Upper lobe of right lung (tissue), 1 donor: Measurements from ENCODE around the gene ZNF28. TPM values are rescaled to one million over a fixed set of nuclear protein-coding genes. Genes with fewer than 3 reads are reported as not detected.
"Not testable (repeated sequence)": the region's sequence is repeated elsewhere in the genome, so short reads cannot be mapped to it uniquely, and the experiment has no call there.

Experiments used
- ATAC-seq: fragments of 200-7000 bp; cut with Tn5 transposase; one replicate; pipeline ENCODE4 v1.9.1; 2020; ENCODE audit warnings: mild to moderate bottlenecking, moderate library complexity
- DNase-seq: peaks from one replicate; pipeline ENCODE4 v3.0.0-alpha.2; 2020
- H3K27ac ChIP-seq: fragments of 200-600 bp; one replicate; pipeline ENCODE4 v1.8.0; 2022
- H3K27me3 ChIP-seq: fragments of 200-600 bp; one replicate; pipeline ENCODE4 v1.8.0; 2022; ENCODE audit warnings: mild to moderate bottlenecking
- H3K36me3 ChIP-seq: fragments of 200-600 bp; one replicate; pipeline ENCODE4 v1.8.0; 2022
- H3K4me1 ChIP-seq: fragments of 200-600 bp; one replicate; pipeline ENCODE4 v1.8.0; 2022
- H3K4me3 ChIP-seq: fragments of 200-600 bp; one replicate; pipeline ENCODE4 v1.8.0; 2022; ENCODE audit warnings: mild to moderate bottlenecking
- H3K9me3 ChIP-seq: fragments of 200-600 bp; one replicate; pipeline ENCODE4 v1.8.0; 2022
- intact Hi-C: fragments of 100-400 bp; cut with DNase I; formaldehyde crosslinking; loops from one replicate; pipeline ENCODE4 v1.11.0; 2022
- total RNA-seq: library from RNA; stranded (reverse); fragmentation: NEBNext Ultra II Directional; extraction: Animal tissue kit (Norgen Biotek cat#: 25700); gene quantifications from one replicate; pipeline ENCODE4 v1.2.1, GENCODE V29; 2021
- TF ChIP-seq, protein P1 (sequence below): fragments of 200-600 bp; IDR thresholded peaks from one replicate; pipeline ENCODE4 v1.8.0; 2022; ENCODE audit warnings: antibody characterized with exemption
- donor health status: DM: no; HTN: yes; CAD: no; lungs with severe emphysema.

Gene ZNF28
- total RNA-seq, 1 donor from 2014 or later = 18.6 TPM

DNA sequence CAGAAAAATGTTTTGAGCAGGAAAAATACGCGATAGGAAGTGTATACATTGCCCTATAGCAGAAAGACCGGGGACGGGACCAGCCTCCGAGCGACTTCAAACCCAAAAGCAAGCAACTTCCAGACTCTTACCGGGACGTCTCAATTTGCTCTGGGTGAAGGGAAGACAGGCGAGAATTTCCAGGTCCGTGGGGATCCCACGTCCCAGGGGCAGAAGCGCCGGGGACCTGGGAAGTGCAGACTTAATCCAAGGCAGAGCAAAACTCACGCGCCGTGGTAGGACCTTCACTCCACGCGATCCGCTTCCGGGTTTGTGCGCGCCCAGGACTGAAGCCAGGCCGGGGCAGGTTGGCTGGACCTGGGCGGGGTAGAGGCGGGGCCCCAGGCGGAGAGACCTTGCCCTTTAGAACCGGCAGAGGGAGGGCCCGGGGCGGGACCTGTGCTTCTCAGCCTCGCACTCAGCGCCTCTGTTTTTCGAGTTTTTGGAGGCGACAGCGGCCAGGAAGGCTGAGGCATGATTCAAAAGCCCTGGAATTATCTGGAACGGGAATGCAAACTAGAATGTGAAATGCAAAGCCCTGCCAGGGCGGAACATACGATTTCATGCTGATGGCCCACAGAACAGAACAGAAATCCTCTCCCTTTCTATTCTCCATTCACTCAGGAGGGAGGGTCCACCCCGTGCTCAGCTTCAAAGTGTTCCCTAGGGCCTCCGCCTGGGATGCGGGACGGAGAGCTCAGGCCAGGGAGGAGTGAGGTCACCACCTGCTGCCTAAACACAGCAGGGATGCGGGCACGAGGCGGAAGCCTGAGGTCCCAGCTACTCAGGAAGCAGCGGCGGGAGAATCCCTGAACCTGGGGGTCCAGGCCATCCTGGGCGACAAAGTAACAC is 34.7 kb downstream of the ZNF28 start, which contains the start of gene ZNF600:
TSS of gene ZNF600 (minus strand) at position 328 of the 891 bp plus-strand sequence. CDS start 7,903 bp downstream, outside the sequence.
- H3K4me1 ChIP-seq, H3K36me3 ChIP-seq, intact Hi-C loops, H3K9me3 ChIP-seq, H3K27me3 ChIP-seq: not testable (repeated sequence)
- DNase-seq (peak; percentile 95), ATAC-seq (peak; percentile 99)
- Histone ChIP-seq H3K27ac (peak within 1 kb of the TSS; percentile 82), H3K4me3 (peak within 1 kb of the TSS; percentile 71)
- TF ChIP-seq, protein P1, sequence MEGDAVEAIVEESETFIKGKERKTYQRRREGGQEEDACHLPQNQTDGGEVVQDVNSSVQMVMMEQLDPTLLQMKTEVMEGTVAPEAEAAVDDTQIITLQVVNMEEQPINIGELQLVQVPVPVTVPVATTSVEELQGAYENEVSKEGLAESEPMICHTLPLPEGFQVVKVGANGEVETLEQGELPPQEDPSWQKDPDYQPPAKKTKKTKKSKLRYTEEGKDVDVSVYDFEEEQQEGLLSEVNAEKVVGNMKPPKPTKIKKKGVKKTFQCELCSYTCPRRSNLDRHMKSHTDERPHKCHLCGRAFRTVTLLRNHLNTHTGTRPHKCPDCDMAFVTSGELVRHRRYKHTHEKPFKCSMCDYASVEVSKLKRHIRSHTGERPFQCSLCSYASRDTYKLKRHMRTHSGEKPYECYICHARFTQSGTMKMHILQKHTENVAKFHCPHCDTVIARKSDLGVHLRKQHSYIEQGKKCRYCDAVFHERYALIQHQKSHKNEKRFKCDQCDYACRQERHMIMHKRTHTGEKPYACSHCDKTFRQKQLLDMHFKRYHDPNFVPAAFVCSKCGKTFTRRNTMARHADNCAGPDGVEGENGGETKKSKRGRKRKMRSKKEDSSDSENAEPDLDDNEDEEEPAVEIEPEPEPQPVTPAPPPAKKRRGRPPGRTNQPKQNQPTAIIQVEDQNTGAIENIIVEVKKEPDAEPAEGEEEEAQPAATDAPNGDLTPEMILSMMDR = peak; percentile 23

DNA sequence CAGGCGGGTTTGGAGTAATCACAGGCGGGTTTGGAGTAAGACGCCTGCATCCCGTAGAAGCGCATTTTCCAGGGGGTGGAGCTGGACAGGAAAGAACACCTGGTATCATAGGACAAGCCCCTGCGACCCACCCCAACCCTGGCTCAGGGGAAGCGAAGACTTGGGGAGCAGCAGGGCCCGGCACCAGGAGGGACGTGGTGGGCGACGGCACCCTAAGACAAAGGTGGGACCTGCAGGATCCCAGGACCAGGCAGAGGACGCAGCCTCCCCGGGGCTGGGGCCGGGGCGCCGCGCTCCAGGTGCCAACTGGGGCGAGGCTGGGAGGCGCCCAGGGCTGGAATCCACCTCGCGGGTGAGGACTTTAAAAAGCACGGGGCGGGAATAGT is 35.4 kb downstream of the ZNF28 start:
- DNase-seq (peak; percentile 65), ATAC-seq (peak; percentile 52)

DNA sequence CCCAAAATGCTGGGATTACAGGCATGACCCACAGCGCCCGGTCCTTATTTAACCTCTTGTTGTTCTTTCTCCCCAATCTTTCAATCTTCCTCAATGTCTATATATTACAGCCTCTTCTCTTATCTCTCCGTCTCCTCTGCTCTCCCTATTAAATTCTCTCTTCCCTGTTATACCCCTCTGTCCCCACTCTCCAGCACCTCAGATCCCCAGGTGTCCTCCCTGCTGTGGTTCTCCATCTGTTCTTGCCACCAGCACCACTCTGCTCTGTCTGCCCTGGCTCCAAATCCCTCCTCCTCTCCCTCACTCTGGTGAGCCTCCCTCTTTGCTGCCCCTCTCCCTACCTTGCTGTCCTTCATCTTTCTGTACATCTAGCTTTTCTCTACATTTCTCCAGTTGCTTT is 35.9 kb downstream of the ZNF28 start:
- H3K27me3 ChIP-seq = no peaks in the 10 kb centered on the region
- TF ChIP-seq, protein P1 = no peak
- peak overlapping the region; percentile 71 for H3K4me3 ChIP-seq
- H3K36me3 ChIP-seq = peaks cover 6% of the 10 kb centered on the region
- intact Hi-C loops = no loop called here
- no peak overlapping the region for H3K27ac ChIP-seq
- no peak for ATAC-seq
- no peaks in the 10 kb centered on the region for H3K9me3 ChIP-seq
- peaks cover 4% of the 10 kb centered on the region for H3K4me1 ChIP-seq
- DNase-seq = peak; percentile 3

More for the DNA sequence above, 35.4 kb downstream of the ZNF28 start:
- TF ChIP-seq, protein P1 = no peak
- H3K9me3 ChIP-seq = no peaks in the 10 kb centered on the region
- intact Hi-C loops = no loop called here
- peaks cover 2% of the 10 kb centered on the region for H3K36me3 ChIP-seq
- H3K4me1 ChIP-seq = peaks cover 4% of the 10 kb centered on the region
- H3K27me3 ChIP-seq = no peaks in the 10 kb centered on the region
- H3K4me3 ChIP-seq = peak overlapping the region; percentile 71
- peak overlapping the region; percentile 82 for H3K27ac ChIP-seq

DNA sequence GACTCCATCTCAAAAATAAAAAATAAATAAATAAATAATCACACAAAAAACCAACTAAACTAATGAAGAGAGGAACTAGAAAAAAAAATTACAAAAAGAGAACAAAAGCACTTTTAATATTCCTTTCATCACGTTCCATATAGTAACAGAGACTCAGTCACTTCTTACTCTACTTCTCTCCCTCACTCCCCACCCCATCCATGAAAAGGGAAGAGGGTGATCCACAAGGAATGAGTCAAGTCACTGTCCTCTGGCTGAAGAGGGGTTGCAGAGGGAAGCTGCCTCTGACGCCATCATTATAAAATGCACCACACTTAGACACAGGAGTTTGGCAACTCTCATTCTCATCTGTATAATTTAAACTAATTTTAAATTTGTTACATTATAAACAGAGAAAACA is 38.6 kb downstream of the ZNF28 start:
- H3K9me3 ChIP-seq, intact Hi-C loops, H3K27me3 ChIP-seq, ATAC-seq, DNase-seq, H3K27ac ChIP-seq, H3K4me3 ChIP-seq, H3K4me1 ChIP-seq: not testable (repeated sequence)
- H3K36me3 ChIP-seq = peaks cover 12% of the 10 kb centered on the region

DNA sequence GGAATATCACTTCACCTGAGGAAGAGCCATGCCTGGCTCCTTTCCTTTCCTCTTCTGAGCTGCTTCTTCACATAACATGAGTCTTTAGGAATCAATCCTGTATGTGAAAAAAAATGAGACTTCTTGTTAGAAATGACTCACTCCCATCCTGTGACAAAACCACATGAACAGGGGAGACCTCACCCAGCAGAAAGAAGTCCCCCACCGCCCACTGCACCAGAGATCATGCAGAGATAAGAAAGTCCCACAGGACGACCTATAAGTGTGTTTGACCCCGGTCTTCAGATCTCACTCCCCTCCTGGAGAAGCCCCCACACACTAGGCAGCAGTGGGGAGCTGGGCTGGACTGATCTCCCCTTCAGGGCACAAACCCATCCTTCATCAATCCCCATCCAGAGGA is 42.6 kb downstream of the ZNF28 start:
- no peaks in the 10 kb centered on the region for H3K27me3 ChIP-seq
- no peaks in the 10 kb centered on the region for H3K9me3 ChIP-seq
- no peaks in the 10 kb centered on the region for H3K4me1 ChIP-seq
- TF ChIP-seq, protein P1 = no peak
- intact Hi-C loops = no loop called here
- H3K4me3 ChIP-seq = no peak overlapping the region
- H3K27ac ChIP-seq = no peak overlapping the region
- DNase-seq (no peak), ATAC-seq (no peak)
- H3K36me3 ChIP-seq = peaks cover 16% of the 10 kb centered on the region

DNA sequence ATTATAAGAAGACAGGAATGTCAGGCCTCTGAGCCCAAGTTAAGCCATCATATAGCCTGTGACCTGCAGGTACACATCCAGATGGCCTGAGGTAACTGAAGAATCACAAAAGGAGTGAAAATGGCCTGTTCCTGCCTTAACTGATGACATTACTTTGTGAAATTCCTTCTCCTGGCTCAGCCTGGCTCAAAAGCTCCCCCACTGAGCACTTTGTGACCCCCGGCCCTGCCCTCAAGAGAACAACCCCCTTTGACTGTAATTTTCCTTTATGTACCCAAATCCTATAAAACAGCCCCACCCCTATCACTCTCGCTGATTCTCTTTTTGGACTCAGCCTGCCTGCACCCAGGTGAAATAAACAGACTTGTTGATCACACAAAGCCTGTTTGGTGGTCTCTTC is 65.0 kb downstream of the ZNF28 start:
- H3K9me3 ChIP-seq, H3K27ac ChIP-seq, ATAC-seq, H3K27me3 ChIP-seq, H3K36me3 ChIP-seq, DNase-seq, H3K4me3 ChIP-seq, intact Hi-C loops, H3K4me1 ChIP-seq: not testable (repeated sequence)
